Measurements from ENCODE around the gene ENTPD8. TPM values are rescaled to one million over a fixed set of nuclear protein-coding genes. Genes with fewer than 3 reads are reported as not detected.

ENTPD8 gene
- total and polyA plus RNA-seq, 2 of the 13 experiments (the other 11 are each of a cell fraction or from before 2014, with no cell fraction given): 0.26 to 0.44 TPM

- TF ChIP-seq, protein P1, sequence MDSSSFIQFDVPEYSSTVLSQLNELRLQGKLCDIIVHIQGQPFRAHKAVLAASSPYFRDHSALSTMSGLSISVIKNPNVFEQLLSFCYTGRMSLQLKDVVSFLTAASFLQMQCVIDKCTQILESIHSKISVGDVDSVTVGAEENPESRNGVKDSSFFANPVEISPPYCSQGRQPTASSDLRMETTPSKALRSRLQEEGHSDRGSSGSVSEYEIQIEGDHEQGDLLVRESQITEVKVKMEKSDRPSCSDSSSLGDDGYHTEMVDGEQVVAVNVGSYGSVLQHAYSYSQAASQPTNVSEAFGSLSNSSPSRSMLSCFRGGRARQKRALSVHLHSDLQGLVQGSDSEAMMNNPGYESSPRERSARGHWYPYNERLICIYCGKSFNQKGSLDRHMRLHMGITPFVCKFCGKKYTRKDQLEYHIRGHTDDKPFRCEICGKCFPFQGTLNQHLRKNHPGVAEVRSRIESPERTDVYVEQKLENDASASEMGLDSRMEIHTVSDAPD (CRISPR knock-in tag; IDR thresholded peaks at IDR 0.05): no peak
- TF ChIP-seq KLF11 (CRISPR knock-in tag; IDR thresholded peaks at IDR 0.05): no peak
- no peak for TF ChIP-seq FOSL1 (CRISPR knock-in tag; IDR thresholded peaks at IDR 0.05; ENCODE audit: borderline replicate concordance)
- no peak for TF ChIP-seq PAWR (CRISPR knock-in tag; IDR thresholded peaks at IDR 0.05; ENCODE audit: borderline replicate concordance)
- TF ChIP-seq, protein P2, sequence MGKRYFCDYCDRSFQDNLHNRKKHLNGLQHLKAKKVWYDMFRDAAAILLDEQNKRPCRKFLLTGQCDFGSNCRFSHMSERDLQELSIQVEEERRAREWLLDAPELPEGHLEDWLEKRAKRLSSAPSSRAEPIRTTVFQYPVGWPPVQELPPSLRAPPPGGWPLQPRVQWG (CRISPR knock-in tag; IDR thresholded peaks at IDR 0.05; ENCODE audit: borderline replicate concordance, low read depth): no peak
- TF ChIP-seq PHF8 (CRISPR knock-in tag; IDR thresholded peaks at IDR 0.05): 0 out of 2 replicates have a peak, but pooled peaks have one; percentile 36
- TF ChIP-seq RXRA (CRISPR knock-in tag; IDR thresholded peaks at IDR 0.05): no peak
- TF ChIP-seq TSC22D2 (CRISPR knock-in tag; IDR thresholded peaks at IDR 0.05; ENCODE audit: borderline replicate concordance): peak; percentile 52; the same call in 1 of the 2 replicates
- TF ChIP-seq, protein P3, sequence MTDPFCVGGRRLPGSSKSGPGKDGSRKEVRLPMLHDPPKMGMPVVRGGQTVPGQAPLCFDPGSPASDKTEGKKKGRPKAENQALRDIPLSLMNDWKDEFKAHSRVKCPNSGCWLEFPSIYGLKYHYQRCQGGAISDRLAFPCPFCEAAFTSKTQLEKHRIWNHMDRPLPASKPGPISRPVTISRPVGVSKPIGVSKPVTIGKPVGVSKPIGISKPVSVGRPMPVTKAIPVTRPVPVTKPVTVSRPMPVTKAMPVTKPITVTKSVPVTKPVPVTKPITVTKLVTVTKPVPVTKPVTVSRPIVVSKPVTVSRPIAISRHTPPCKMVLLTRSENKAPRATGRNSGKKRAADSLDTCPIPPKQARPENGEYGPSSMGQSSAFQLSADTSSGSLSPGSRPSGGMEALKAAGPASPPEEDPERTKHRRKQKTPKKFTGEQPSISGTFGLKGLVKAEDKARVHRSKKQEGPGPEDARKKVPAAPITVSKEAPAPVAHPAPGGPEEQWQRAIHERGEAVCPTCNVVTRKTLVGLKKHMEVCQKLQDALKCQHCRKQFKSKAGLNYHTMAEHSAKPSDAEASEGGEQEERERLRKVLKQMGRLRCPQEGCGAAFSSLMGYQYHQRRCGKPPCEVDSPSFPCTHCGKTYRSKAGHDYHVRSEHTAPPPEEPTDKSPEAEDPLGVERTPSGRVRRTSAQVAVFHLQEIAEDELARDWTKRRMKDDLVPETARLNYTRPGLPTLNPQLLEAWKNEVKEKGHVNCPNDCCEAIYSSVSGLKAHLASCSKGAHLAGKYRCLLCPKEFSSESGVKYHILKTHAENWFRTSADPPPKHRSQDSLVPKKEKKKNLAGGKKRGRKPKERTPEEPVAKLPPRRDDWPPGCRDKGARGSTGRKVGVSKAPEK (CRISPR knock-in tag; IDR thresholded peaks at IDR 0.05; ENCODE audit: borderline replicate concordance): no peak
- no peak for TF ChIP-seq GMEB2 (CRISPR knock-in tag; IDR thresholded peaks at IDR 0.05; ENCODE audit: low read depth)
- TF ChIP-seq, protein P4, sequence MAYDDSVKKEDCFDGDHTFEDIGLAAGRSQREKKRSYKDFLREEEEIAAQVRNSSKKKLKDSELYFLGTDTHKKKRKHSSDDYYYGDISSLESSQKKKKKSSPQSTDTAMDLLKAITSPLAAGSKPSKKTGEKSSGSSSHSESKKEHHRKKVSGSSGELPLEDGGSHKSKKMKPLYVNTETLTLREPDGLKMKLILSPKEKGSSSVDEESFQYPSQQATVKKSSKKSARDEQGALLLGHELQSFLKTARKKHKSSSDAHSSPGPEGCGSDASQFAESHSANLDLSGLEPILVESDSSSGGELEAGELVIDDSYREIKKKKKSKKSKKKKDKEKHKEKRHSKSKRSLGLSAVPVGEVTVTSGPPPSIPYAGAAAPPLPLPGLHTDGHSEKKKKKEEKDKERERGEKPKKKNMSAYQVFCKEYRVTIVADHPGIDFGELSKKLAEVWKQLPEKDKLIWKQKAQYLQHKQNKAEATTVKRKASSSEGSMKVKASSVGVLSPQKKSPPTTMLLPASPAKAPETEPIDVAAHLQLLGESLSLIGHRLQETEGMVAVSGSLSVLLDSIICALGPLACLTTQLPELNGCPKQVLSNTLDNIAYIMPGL (CRISPR knock-in tag; IDR thresholded peaks at IDR 0.05; ENCODE audit: borderline replicate concordance in 1 of 2, low read depth in 1 of 2): 0 out of 4 replicates have a peak, but pooled peaks of 1 of the 2 experiments have one; percentile 27
- TF ChIP-seq ZXDC (CRISPR knock-in tag; IDR thresholded peaks at IDR 0.05): 0 out of 2 replicates have a peak, but pooled peaks have one; percentile 20
- no peak for TF ChIP-seq ZNF34 (CRISPR knock-in tag; IDR thresholded peaks at IDR 0.05; ENCODE audit: borderline replicate concordance)
Observed at GRCh38 chr9:137459601-137460362, 18.6 kb upstream of the ENTPD8 start (continued).
